SK-N-SH (cell line): ENCODE results near the gene CNOT1. TPM values are rescaled to one million over a fixed set of nuclear protein-coding genes. Genes with fewer than 3 reads are reported as not detected.

ENCODE experiments used
- CTCF ChIA-PET: fragments of 300-600, 350-600 bp; formaldehyde crosslinking; extraction: SDS; loops from one replicate; lab custom pipeline; 2021; lab: Yijun Ruan, JAX
- POLR2A ChIA-PET: fragments of 350-600 bp; sonication (Branson Sonifier 250); formaldehyde crosslinking; extraction: SDS; loops from one replicate; lab custom pipeline; 2020; ENCODE audit warnings: antibody characterized with exemption, inconsistent platforms; lab: Yijun Ruan, JAX
- DNase-seq: peaks from one replicate; pipeline ENCODE4 v3.0.0; 2012
- H2AFZ ChIP-seq: fragments of 200-600 bp; sonication (generic); 2 replicates; pipeline ENCODE4 v1.8.1; 2016; ENCODE audit warnings: antibody characterized with exemption, mild to moderate bottlenecking, low read depth
- H3F3A ChIP-seq: fragments of 200-600 bp; sonication (generic); replicated peaks from 2 replicates; pipeline ENCODE3; 2016; ENCODE audit warnings: antibody characterized with exemption, mild to moderate bottlenecking; ENCODE audit not compliant: insufficient read depth
- H3K27ac ChIP-seq, 2 experiments: fragments of 200-500 bp in 1 of 2; fragments of 200-600 bp in 1 of 2; sonication (Bioruptor generic) in 1 of 2; sonication (generic), shearing (Covaris generic) in 1 of 2; 2 replicates each; pipeline versions ENCODE4 v1.5.1 to v1.6.1; 2014 to 2016; ENCODE audit warnings: low read depth in 2 of 2, inconsistent platforms in 1 of 2, low read length in 1 of 2, mild to moderate bottlenecking in 1 of 2, mixed read lengths in 1 of 2
- H3K27me3 ChIP-seq: fragments of 200-600 bp; sonication (generic), shearing (Covaris generic); 2 replicates; pipeline ENCODE4 v1.6.1; 2016; ENCODE audit warnings: mixed run types; ENCODE audit not compliant: insufficient read depth
- H3K36me3 ChIP-seq, 2 experiments: fragments of 200-500 bp in 1 of 2; fragments of 200-600 bp in 1 of 2; sonication (Bioruptor generic) in 1 of 2; sonication (generic) in 1 of 2; replicated peaks in 1 of 2; 2 replicates each; pipeline versions ENCODE3 to v1.5.1; 2014 to 2016; ENCODE audit warnings: low read length in 1 of 2, mild to moderate bottlenecking in 1 of 2; ENCODE audit not compliant: insufficient read depth in 2 of 2, control insufficient read depth in 1 of 2
- H3K4me1 ChIP-seq, 2 experiments: fragments of 200-500 bp in 1 of 2; fragments of 200-600 bp in 1 of 2; sonication (Bioruptor generic) in 1 of 2; sonication (generic), shearing (Covaris generic) in 1 of 2; 2 replicates each; pipeline versions ENCODE4 v1.5.1 to v1.6.1; 2014 to 2016; ENCODE audit warnings: low read depth in 1 of 2, low read length in 1 of 2, mixed run types in 1 of 2; ENCODE audit not compliant: insufficient read depth in 2 of 2, control insufficient read depth in 1 of 2
- H3K4me2 ChIP-seq: fragments of 200-600 bp; sonication (generic), shearing (Covaris generic); 2 replicates; pipeline ENCODE4 v1.6.1; 2017; ENCODE audit warnings: mixed run types
- H3K4me3 ChIP-seq, 2 experiments: fragments of 200-500 bp in 1 of 2; fragments of 200-600 bp in 1 of 2; sonication (Bioruptor generic) in 1 of 2; sonication (generic), shearing (Covaris generic) in 1 of 2; 2 replicates each; pipeline versions ENCODE4 v1.5.1 to v1.8.1; 2014 to 2016; ENCODE audit warnings: low read depth in 2 of 2, inconsistent platforms in 1 of 2, low read length in 1 of 2, mild to moderate bottlenecking in 1 of 2, mixed read lengths in 1 of 2, moderate library complexity in 1 of 2
- H3K79me2 ChIP-seq: fragments of 200-600 bp; sonication (generic); 2 replicates; pipeline ENCODE4 v1.8.1; 2017; ENCODE audit warnings: mild to moderate bottlenecking; ENCODE audit not compliant: insufficient read depth
- H3K9ac ChIP-seq: fragments of 200-600 bp; sonication (generic); 2 replicates; pipeline ENCODE4 v1.6.1; 2017; ENCODE audit warnings: mixed run types
- H3K9me2 ChIP-seq: fragments of 200-600 bp; sonication (generic); 2 replicates; pipeline ENCODE4 v1.6.1; 2017; ENCODE audit warnings: mixed run types
- H3K9me3 ChIP-seq: fragments of 200-600 bp; sonication (generic); 2 replicates; pipeline ENCODE4 v1.6.1; 2017; ENCODE audit warnings: mixed run types, mild to moderate bottlenecking, moderate library complexity
- H4K20me1 ChIP-seq: fragments of 200-600 bp; sonication (generic); 2 replicates; pipeline ENCODE4 v1.6.1; 2017; ENCODE audit warnings: mild to moderate bottlenecking, mixed run types; ENCODE audit not compliant: insufficient read depth
- ELF1 ChIP-seq: IDR thresholded peaks from 2 replicates; pipeline ENCODE4 v1.4.0; 2012
- JUND ChIP-seq: IDR thresholded peaks from 2 replicates; pipeline ENCODE4 v1.4.0; 2012
- MXI1 ChIP-seq: IDR thresholded peaks from 2 replicates; pipeline ENCODE4 v1.6.1; 2012; ENCODE audit warnings: mild to moderate bottlenecking, low read depth, low read length, improper control_type of control experiment
- NRF1 ChIP-seq: IDR thresholded peaks from 2 replicates; pipeline ENCODE4 v1.6.1; 2012; ENCODE audit warnings: low read depth, mild to moderate bottlenecking, low read length
- WGBS: methylation state at CpG from one replicate; pipeline ENCODE4 v1.1.6; 2017; ENCODE audit warnings: low lambda C conversion rate; 5-methylcytosine and 5-hydroxymethylcytosine counted together
- polyA plus RNA-seq, 3 experiments: library from polyadenylated mRNA; depleted of rRNA; stranded (reverse); fragments of >200 nt; gene quantifications; 2 replicates each; pipeline ENCODE4 v1.2.3, GENCODE V29; 2012

The CNOT1 gene
- polyA plus RNA-seq, 1 of the 3 experiments (the other 2 are of a cell fraction) = 77.8 TPM

- Histone ChIP-seq H3F3A (peaks cover under 1% of the 10 kb centered on the region), H3K9me3 (no peaks in the 10 kb centered on the region), H3K4me2 (peak overlapping the region; percentile 98), H3K27ac (peak overlapping the region in 1 of 2 experiments; percentile 50; a peak in 1 of 4 replicates), H4K20me1 (no peaks in the 10 kb centered on the region), H3K4me1 (peaks cover 4 to 24% of the 10 kb centered on the region in 2 experiments; a peak in 2 of 4 replicates), H2AFZ (peak overlapping the region; percentile 70; the same call in 1 of the 2 replicates), H3K27me3 (no peaks in the 10 kb centered on the region), H3K9me2 (no peaks in the 10 kb centered on the region), H3K79me2 (peaks cover 8% of the 10 kb centered on the region; the same call in 1 of the 2 replicates), H3K4me3 (peak overlapping the region; percentile 67 to 76), H3K9ac (peak overlapping the region; percentile 63), H3K36me3 (peaks cover 0 to 12% of the 10 kb centered on the region in 2 experiments)
- 54% methylated on average over 15 of the region's 42 CpGs for WGBS
- ChIA-PET POLR2A (interaction anchor here (1.9 kb wide), 1 partner anchor 13 kb away, joined by 6 read pairs; no protein-coding TSS in a partner anchor), CTCF (interaction anchor here (0.6 to 3.7 kb wide), 6 partner anchors 10 to 165 kb away, joined by 3 to 32 read pairs (median 4); no protein-coding TSS in a partner anchor)
- TF ChIP-seq ELF1 (no peak), MXI1 (peak; percentile 36; the same call in 1 of the 2 replicates)
- peak; percentile 90 for DNase-seq
Measured at GRCh38 chr16:58501242-58502131, 128.1 kb downstream of the CNOT1 start.

- TF ChIP-seq NRF1 = no peak
- TF ChIP-seq MXI1 = peak; percentile 17
- TF ChIP-seq JUND = no peak
- ChIA-PET POLR2A (interaction anchor here (0.6 to 1.9 kb wide), 10 partner anchors 8 to 372 kb away, joined by 3 to 8 read pairs (median 4); partner anchors contain the start of gene CFAP20), CTCF (interaction anchor here (0.6 to 3.7 kb wide), 11 partner anchors 10 to 164 kb away, joined by 3 to 32 read pairs (median 4); no protein-coding TSS in a partner anchor)
- Histone ChIP-seq H3K4me1 (peaks cover 6 to 33% of the 10 kb centered on the region in 2 experiments; a peak in 3 of 4 replicates), H3K36me3 (peaks cover 0 to 11% of the 10 kb centered on the region in 2 experiments), H3K27ac (peak overlapping the region; percentile 20 to 85; a peak in 3 of 4 replicates), H3K4me3 (peak overlapping the region; percentile 67 to 76), H4K20me1 (no peaks in the 10 kb centered on the region), H2AFZ (peak overlapping the region; percentile 70; the same call in 1 of the 2 replicates), H3K79me2 (peaks cover 8% of the 10 kb centered on the region; the same call in 1 of the 2 replicates), H3K27me3 (no peaks in the 10 kb centered on the region), H3K9me2 (no peaks in the 10 kb centered on the region), H3F3A (peaks cover 7% of the 10 kb centered on the region), H3K4me2 (peak overlapping the region; percentile 98), H3K9ac (peak overlapping the region; percentile 63), H3K9me3 (no peaks in the 10 kb centered on the region)
- peak; percentile 69 for DNase-seq
- WGBS = 12% methylated on average over 16 of the region's 36 CpGs
Measured at GRCh38 chr16:58500430-58501241, 129.0 kb downstream of the CNOT1 start.
